Nephron (organoid): ENCODE data around the gene HACE1.
"Not testable (repeated sequence)": the region's sequence is repeated elsewhere in the genome, so short reads cannot be mapped to it uniquely, and the experiment has no call there.

ENCODE experiments used
- H3K27ac Mint-ChIP-seq, 3 experiments: 2 replicates each; pipeline ENCODE4 v1.8.0; 2020; ENCODE audit warnings: mixed read lengths in 3 of 3, mild to moderate bottlenecking in 2 of 3, moderate library complexity in 1 of 3
- H3K27me3 Mint-ChIP-seq: 2 replicates; pipeline ENCODE4 v1.8.0; 2021; ENCODE audit warnings: low read depth, mild to moderate bottlenecking, moderate library complexity, mixed read lengths
- H3K36me3 Mint-ChIP-seq: 2 replicates; pipeline ENCODE4 v1.8.0; 2020; ENCODE audit warnings: low read depth, mixed read lengths
- H3K4me1 Mint-ChIP-seq: 2 replicates; pipeline ENCODE4 v1.8.0; 2020; ENCODE audit warnings: mixed read lengths
- H3K4me3 Mint-ChIP-seq, 3 experiments: 2 replicates each; pipeline ENCODE4 v1.8.0; 2020; ENCODE audit warnings: mild to moderate bottlenecking in 3 of 3, mixed read lengths in 3 of 3, moderate library complexity in 2 of 3
- H3K9me3 Mint-ChIP-seq: 2 replicates; pipeline ENCODE4 v1.8.0; 2020; ENCODE audit warnings: mixed read lengths
- TF ChIP-seq, protein P1 (sequence below), 3 experiments: fragments of 200-600 bp; sonication (generic); IDR thresholded peaks; one replicate each; pipeline ENCODE4 v1.5.0; 2021; ENCODE audit warnings: antibody characterized with exemption in 3 of 3; ENCODE audit not compliant: unreplicated experiment in 3 of 3

HACE1 gene

DNA sequence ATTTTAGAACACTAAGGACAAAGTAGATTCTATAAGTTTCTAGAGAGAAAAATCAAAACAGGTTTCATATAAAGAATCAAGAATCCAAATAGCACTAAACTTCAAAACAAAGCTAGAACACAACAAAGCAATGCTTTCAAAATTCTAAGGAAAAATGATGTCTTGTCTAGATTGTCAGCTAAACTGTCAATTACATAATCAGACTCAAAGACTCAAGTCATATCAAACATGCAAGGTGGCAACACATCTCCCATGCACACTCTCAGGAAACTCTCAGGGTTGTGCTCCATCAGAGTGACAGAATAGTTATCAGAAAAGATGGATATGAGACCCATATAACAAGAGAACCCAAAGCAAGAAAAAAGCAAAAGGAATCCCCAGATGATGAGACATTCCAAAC, 23.9 kb downstream of the HACE1 start:
- no peak overlapping the region for H3K4me3 Mint-ChIP-seq
- TF ChIP-seq, protein P1, sequence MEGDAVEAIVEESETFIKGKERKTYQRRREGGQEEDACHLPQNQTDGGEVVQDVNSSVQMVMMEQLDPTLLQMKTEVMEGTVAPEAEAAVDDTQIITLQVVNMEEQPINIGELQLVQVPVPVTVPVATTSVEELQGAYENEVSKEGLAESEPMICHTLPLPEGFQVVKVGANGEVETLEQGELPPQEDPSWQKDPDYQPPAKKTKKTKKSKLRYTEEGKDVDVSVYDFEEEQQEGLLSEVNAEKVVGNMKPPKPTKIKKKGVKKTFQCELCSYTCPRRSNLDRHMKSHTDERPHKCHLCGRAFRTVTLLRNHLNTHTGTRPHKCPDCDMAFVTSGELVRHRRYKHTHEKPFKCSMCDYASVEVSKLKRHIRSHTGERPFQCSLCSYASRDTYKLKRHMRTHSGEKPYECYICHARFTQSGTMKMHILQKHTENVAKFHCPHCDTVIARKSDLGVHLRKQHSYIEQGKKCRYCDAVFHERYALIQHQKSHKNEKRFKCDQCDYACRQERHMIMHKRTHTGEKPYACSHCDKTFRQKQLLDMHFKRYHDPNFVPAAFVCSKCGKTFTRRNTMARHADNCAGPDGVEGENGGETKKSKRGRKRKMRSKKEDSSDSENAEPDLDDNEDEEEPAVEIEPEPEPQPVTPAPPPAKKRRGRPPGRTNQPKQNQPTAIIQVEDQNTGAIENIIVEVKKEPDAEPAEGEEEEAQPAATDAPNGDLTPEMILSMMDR (IDR thresholded peaks at IDR 0.05; ENCODE audit: unreplicated experiment in 3 of 3), result no peak
- H3K36me3 Mint-ChIP-seq, result peaks cover 71% of the 10 kb centered on the region
- H3K9me3 Mint-ChIP-seq, result peaks cover 10% of the 10 kb centered on the region
- H3K27me3 Mint-ChIP-seq, result no peaks in the 10 kb centered on the region
- no peaks in the 10 kb centered on the region for H3K4me1 Mint-ChIP-seq
- H3K27ac Mint-ChIP-seq, result no peak overlapping the region

DNA sequence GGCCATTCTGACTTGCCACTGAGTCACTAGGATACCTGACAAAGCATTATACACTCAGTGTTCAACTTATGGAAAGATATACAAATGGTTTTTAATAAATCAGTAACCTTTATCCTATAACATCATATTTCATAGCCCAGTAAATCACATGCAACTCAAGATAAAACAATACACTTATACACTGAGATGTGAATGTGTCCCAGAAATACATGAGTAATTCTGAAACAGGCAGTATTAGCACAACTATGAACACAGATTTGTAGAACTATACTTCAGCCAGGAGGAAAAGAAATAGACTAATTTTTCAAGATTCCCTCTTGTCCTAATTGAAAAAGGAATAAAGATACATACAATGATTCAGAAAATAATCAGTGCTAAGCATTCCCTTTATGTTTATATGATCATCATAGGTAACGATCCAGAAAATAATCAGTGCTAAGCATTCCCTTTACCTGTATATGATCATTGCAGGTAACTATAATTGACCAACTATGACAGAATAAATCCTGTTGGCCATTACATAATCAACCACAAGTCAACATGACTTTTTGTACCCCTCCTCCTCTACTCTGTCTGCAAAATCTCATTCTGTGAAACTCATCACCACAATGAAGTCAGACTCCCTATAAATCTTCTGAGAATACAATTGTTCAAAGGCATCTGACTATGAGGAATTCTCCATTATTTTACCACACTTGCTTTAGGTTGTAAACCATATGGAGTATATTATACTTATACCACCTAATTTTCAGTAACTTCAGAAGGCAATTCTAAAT, 30.3 kb downstream of the HACE1 start:
- Mint-ChIP-seq H3K4me3 (no peak overlapping the region), H3K36me3 (peaks cover 41% of the 10 kb centered on the region), H3K27ac (no peak overlapping the region), H3K4me1 (no peaks in the 10 kb centered on the region), H3K27me3 (no peaks in the 10 kb centered on the region), H3K9me3 (peaks cover 2% of the 10 kb centered on the region)
- TF ChIP-seq, protein P1 (IDR thresholded peaks at IDR 0.05; ENCODE audit: unreplicated experiment in 3 of 3), result no peak

DNA sequence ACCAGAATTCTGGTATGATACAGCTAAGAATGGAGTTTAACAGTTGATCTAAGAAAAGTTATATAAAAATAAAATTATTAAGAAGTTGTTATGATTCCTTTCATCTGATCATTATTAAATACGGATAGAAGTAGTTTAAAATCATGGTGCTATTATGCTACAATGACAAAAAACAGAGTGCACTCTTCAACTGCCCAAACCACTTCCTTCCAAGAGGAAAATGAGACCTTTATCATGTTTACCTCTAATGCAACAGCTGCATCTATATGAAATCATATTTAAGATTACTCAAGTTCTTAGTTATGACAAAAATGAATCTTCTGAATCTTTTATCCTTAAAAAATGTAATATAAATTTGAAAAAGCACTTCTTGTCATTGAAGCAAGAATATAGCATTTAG, 31.2 kb downstream of the HACE1 start:
- Mint-ChIP-seq H3K36me3 (peaks cover 45% of the 10 kb centered on the region), H3K4me3 (no peak overlapping the region), H3K27me3 (no peaks in the 10 kb centered on the region)

DNA sequence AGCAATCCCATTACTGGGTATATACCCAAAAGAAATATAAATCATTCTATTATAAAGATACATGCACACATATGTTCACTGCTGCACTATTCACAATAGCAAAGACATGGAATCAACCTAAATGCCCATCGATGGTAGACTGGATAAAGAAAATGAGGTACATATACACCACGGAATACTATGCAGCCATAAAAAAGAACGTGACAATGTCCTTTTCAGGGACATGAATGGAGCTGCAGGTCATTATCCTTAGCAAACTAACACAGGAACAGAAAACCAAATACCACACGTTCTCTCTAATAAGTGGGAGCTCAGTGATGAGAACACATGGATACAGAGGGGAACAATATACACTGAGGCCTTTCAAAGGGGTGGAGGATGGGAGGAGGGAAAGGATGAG, 38.9 kb downstream of the HACE1 start:
- H3K36me3 Mint-ChIP-seq, result peaks cover 70% of the 10 kb centered on the region
- H3K4me3 Mint-ChIP-seq, H3K27ac Mint-ChIP-seq, H3K4me1 Mint-ChIP-seq, H3K9me3 Mint-ChIP-seq, H3K27me3 Mint-ChIP-seq: not testable (repeated sequence)

More for the DNA sequence above, 31.2 kb downstream of the HACE1 start:
- Mint-ChIP-seq H3K9me3 (peaks cover 2% of the 10 kb centered on the region), H3K4me1 (no peaks in the 10 kb centered on the region), H3K27ac (no peak overlapping the region)
- TF ChIP-seq, protein P1 (IDR thresholded peaks at IDR 0.05; ENCODE audit: unreplicated experiment in 3 of 3), result no peak

DNA sequence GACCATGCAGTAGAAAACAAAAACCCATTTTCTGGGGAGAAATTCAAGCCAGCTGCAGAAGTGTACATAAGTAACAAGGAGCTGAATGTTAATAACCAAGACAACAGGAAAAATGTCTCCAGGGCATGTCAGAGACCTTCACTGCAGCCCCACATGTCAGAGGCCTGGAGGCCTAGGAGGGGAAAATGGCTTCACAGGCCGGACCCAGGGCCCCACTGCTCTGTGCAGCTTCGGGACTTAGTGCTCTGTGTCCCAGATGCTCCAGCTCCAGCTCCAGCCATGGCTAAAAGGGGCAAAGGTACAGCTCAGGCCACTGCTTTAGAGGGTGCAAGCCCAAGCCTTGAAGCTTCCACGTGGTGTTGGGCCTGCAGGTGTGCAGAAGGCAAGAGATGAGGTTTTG, 43.6 kb downstream of the HACE1 start:
- TF ChIP-seq, protein P1 (IDR thresholded peaks at IDR 0.05; ENCODE audit: unreplicated experiment in 3 of 3), result no peak
- Mint-ChIP-seq H3K27ac (no peak overlapping the region), H3K27me3 (no peaks in the 10 kb centered on the region), H3K4me1 (no peaks in the 10 kb centered on the region), H3K4me3 (no peak overlapping the region), H3K9me3 (peaks cover 6% of the 10 kb centered on the region), H3K36me3 (peaks cover 71% of the 10 kb centered on the region)

DNA sequence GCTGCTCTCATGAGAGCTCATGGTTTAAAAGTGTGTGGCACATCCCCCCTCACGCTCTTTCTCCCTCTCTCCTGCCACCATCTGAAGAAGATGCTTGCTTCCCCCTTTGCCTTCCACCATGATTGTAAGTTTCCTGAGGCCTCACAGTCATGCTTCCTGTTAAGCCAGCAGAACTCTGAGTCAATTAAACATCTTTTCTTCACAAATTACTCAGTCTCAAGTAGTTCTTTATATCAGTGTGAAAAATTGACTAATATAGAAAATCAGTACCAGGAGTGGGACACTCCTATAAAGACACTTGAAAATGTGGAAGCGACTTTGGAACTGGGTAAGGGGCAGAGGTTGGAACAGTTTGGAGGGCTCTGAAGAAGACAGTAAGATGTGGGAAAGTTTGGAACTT, 45.0 kb downstream of the HACE1 start:
- TF ChIP-seq, protein P1 (IDR thresholded peaks at IDR 0.05; ENCODE audit: unreplicated experiment in 3 of 3), result no peak
- no peak overlapping the region for H3K4me3 Mint-ChIP-seq
- H3K27ac Mint-ChIP-seq, result no peak overlapping the region
- H3K36me3 Mint-ChIP-seq, result peaks cover 61% of the 10 kb centered on the region
- H3K9me3 Mint-ChIP-seq, result no peaks in the 10 kb centered on the region
- H3K4me1 Mint-ChIP-seq, result no peaks in the 10 kb centered on the region
- H3K27me3 Mint-ChIP-seq, result no peaks in the 10 kb centered on the region
